Neural progenitor cell (in vitro differentiated cells): ENCODE measurements around the gene MMUT. TPM values are rescaled to one million over a fixed set of nuclear protein-coding genes. Genes with fewer than 3 reads are reported as not detected.
A peak's percentile ranks its signal among the peaks of the same experiment; 100 is the strongest.

Source experiments
- DNase-seq: peaks from one replicate; pipeline ENCODE4 v3.0.0-alpha.2; 2016; ENCODE audit warnings: low spot score
- H2AFZ ChIP-seq: fragments of 200-600 bp; sonication (generic); replicated peaks from 2 replicates; pipeline ENCODE4 v1.6.1; 2016; ENCODE audit warnings: antibody characterized with exemption
- H3F3A ChIP-seq: fragments of 200-600 bp; sonication (generic); 2 replicates; pipeline ENCODE4 v1.6.1; 2016; ENCODE audit warnings: antibody characterized with exemption, low read depth
- H3K27ac ChIP-seq: fragments of 200-600 bp; sonication (generic); 2 replicates; pipeline ENCODE4 v1.5.1; 2016; ENCODE audit warnings: mild to moderate bottlenecking
- H3K27me3 ChIP-seq: fragments of 200-600 bp; sonication (generic); 2 replicates; pipeline ENCODE4 v1.6.1; 2016; ENCODE audit warnings: mild to moderate bottlenecking, moderate library complexity
- H3K36me3 ChIP-seq: fragments of 200-600 bp; sonication (generic); 2 replicates; pipeline ENCODE4 v1.5.1; 2016
- H3K4me1 ChIP-seq: fragments of 200-600 bp; sonication (generic); 2 replicates; pipeline ENCODE4 v1.6.1; 2016; ENCODE audit warnings: mixed run types
- H3K4me2 ChIP-seq: fragments of 200-600 bp; sonication (generic); 2 replicates; pipeline ENCODE4 v1.6.1; 2016
- H3K4me3 ChIP-seq: fragments of 200-600 bp; sonication (generic); 2 replicates; pipeline ENCODE4 v1.5.1; 2016
- H3K79me2 ChIP-seq: fragments of 200-600 bp; sonication (generic); 2 replicates; pipeline ENCODE4 v1.6.1; 2016; ENCODE audit warnings: low read depth
- H3K9ac ChIP-seq: fragments of 200-600 bp; sonication (generic); 2 replicates; pipeline ENCODE4 v1.6.1; 2016
- H3K9me3 ChIP-seq: fragments of 200-600 bp; sonication (generic); 2 replicates; pipeline ENCODE4 v1.5.1; 2016; ENCODE audit warnings: low read depth
- H4K20me1 ChIP-seq: fragments of 200-600 bp; sonication (generic); 2 replicates; pipeline ENCODE4 v1.6.1; 2016; ENCODE audit warnings: low read depth
- H3K27ac Mint-ChIP-seq: 3 replicates; pipeline ENCODE4 v1.8.0; 2021; ENCODE audit warnings: mixed read lengths
- H3K27me3 Mint-ChIP-seq: 2 replicates; pipeline ENCODE4 v1.8.0; 2022; ENCODE audit warnings: low read depth, mild to moderate bottlenecking, inconsistent platforms, moderate library complexity, mixed read lengths; ENCODE audit not compliant: insufficient read depth
- H3K36me3 Mint-ChIP-seq: 3 replicates; pipeline ENCODE4 v1.8.0; 2021; ENCODE audit warnings: mixed read lengths
- H3K4me1 Mint-ChIP-seq: 3 replicates; pipeline ENCODE4 v1.8.0; 2021; ENCODE audit warnings: mixed read lengths
- H3K4me3 Mint-ChIP-seq: 3 replicates; pipeline ENCODE4 v1.8.0; 2021; ENCODE audit warnings: mild to moderate bottlenecking, moderate library complexity, mixed read lengths
- H3K9me3 Mint-ChIP-seq: 3 replicates; pipeline ENCODE4 v1.8.0; 2020; ENCODE audit warnings: mixed read lengths
- EZH2 ChIP-seq: fragments of 200-600 bp; sonication (generic); IDR thresholded peaks from 2 replicates; pipeline ENCODE4 v1.6.1; 2017; ENCODE audit warnings: antibody characterized with exemption, mild to moderate bottlenecking, moderate library complexity
- EZH2phosphoT487 ChIP-seq: fragments of 200-600 bp; sonication (generic); IDR thresholded peaks from 2 replicates; pipeline ENCODE4 v1.6.1; 2017; ENCODE audit warnings: antibody characterized with exemption
- total RNA-seq: library from RNA; depleted of rRNA; stranded (reverse); fragments of >200 nt; gene quantifications from 2 replicates; pipeline ENCODE4 v1.2.3, GENCODE V29; 2015; ENCODE audit warnings: low replicate concordance
- TF ChIP-seq, protein P1 (sequence below): fragments of 200-600 bp; sonication (generic); IDR thresholded peaks from 2 replicates; pipeline ENCODE4 v1.5.1; 2017; ENCODE audit warnings: antibody characterized with exemption, mild to moderate bottlenecking

Gene MMUT
- total RNA-seq, 1 donor from 2014 or later: 23.9 TPM

DNA sequence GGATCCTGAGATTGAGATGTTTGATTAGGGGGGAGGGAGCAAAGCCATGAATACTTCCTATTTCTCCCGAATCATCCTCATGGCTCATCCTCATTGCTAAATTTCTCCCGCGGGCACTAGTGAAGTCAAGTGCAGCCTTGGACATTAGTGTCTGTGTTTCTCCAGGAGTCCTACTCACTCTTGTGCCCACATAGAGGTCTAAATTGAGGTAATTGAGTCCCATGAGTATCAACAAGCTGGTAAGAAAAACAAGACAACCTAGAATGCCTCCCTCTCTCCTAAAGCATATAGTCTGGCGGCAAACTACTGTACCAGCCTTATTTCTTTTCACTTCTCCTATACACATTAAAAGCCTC lies 537 bp upstream of the MMUT start:
- H3K4me3 ChIP-seq: peak overlapping the region; percentile 95
- no peaks in the 10 kb centered on the region for H3K9me3 ChIP-seq
- TF ChIP-seq EZH2phosphoT487 (no peak), EZH2 (no peak)
- TF ChIP-seq, protein P1, sequence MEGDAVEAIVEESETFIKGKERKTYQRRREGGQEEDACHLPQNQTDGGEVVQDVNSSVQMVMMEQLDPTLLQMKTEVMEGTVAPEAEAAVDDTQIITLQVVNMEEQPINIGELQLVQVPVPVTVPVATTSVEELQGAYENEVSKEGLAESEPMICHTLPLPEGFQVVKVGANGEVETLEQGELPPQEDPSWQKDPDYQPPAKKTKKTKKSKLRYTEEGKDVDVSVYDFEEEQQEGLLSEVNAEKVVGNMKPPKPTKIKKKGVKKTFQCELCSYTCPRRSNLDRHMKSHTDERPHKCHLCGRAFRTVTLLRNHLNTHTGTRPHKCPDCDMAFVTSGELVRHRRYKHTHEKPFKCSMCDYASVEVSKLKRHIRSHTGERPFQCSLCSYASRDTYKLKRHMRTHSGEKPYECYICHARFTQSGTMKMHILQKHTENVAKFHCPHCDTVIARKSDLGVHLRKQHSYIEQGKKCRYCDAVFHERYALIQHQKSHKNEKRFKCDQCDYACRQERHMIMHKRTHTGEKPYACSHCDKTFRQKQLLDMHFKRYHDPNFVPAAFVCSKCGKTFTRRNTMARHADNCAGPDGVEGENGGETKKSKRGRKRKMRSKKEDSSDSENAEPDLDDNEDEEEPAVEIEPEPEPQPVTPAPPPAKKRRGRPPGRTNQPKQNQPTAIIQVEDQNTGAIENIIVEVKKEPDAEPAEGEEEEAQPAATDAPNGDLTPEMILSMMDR: no peak
- H3K27ac ChIP-seq: peak overlapping the region; percentile 42
- DNase-seq: no peak
- H4K20me1 ChIP-seq: no peaks in the 10 kb centered on the region
- H3F3A ChIP-seq: no peaks in the 10 kb centered on the region
- H3K9ac ChIP-seq: peak overlapping the region; percentile 95
- H3K4me2 ChIP-seq: peak overlapping the region; percentile 97
- peaks cover 19% of the 10 kb centered on the region for H3K4me1 ChIP-seq
- Mint-ChIP-seq H3K27me3 (no peaks in the 10 kb centered on the region), H3K36me3 (no peaks in the 10 kb centered on the region), H3K4me3 (peak overlapping the region; percentile 96), H3K9me3 (no peaks in the 10 kb centered on the region), H3K4me1 (peaks cover 23% of the 10 kb centered on the region), H3K27ac (peak overlapping the region; percentile 57)
- no peaks in the 10 kb centered on the region for H3K27me3 ChIP-seq
- H2AFZ ChIP-seq: peak overlapping the region; percentile 93
- H3K79me2 ChIP-seq: peaks cover 84% of the 10 kb centered on the region
- no peaks in the 10 kb centered on the region for H3K36me3 ChIP-seq

DNA sequence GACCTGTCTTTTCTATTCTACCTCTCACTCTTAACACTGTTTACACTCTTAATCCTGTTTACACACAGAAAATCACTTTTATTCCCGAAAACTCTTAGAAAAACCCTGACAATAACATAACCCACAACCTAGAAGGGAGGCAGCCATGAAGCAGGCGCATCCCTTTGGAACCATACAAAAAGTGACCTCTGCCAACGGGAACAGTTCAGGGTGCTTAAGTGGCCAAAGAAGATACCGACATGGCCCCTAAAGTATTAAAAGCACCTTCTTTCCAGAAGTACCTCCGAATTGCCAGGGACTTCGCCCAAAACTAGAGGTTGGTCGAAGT lies 490 bp downstream of the MMUT start:
- peaks cover 23% of the 10 kb centered on the region for H3K4me1 Mint-ChIP-seq
- H3K27ac Mint-ChIP-seq: peak overlapping the region; percentile 57
- peak overlapping the region; percentile 96 for H3K4me3 Mint-ChIP-seq
- Histone ChIP-seq H4K20me1 (no peaks in the 10 kb centered on the region), H3K4me1 (peaks cover 19% of the 10 kb centered on the region), H3K4me2 (peak overlapping the region; percentile 97), H3K36me3 (no peaks in the 10 kb centered on the region), H3K4me3 (peak overlapping the region; percentile 95), H3F3A (no peaks in the 10 kb centered on the region), H3K9ac (peak overlapping the region; percentile 89), H3K79me2 (peaks cover 74% of the 10 kb centered on the region), H3K27me3 (no peaks in the 10 kb centered on the region), H3K9me3 (no peaks in the 10 kb centered on the region), H2AFZ (peak overlapping the region; percentile 91), H3K27ac (no peak overlapping the region)
- TF ChIP-seq, protein P1: no peak
- TF ChIP-seq EZH2phosphoT487 (no peak), EZH2 (no peak)
- H3K9me3 Mint-ChIP-seq: no peaks in the 10 kb centered on the region
- H3K27me3 Mint-ChIP-seq: no peaks in the 10 kb centered on the region
- peak; percentile 17 for DNase-seq
- H3K36me3 Mint-ChIP-seq: no peaks in the 10 kb centered on the region

DNA sequence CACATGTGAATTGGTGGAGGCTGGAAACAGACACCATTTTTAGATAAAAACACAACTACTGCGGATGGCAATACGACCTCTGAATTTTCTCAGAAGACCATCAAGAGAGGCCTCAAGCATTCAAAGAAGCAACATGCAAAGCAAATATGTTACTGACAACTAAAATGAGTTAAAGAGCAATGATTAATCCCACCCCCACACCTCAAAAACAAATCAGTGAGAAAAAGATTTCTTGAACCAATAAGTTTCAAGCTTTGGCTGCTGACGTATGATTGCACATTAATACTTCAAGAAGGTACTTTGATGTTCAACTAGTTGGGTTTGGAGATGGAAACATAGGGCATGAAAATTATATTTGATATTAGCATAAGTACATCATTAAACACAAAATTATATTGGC lies 982 bp downstream of the MMUT start:
- H3K9ac ChIP-seq: peak overlapping the region; percentile 89
- no peaks in the 10 kb centered on the region for H3K27me3 ChIP-seq
- H3K4me3 ChIP-seq: peak overlapping the region; percentile 95
- no peaks in the 10 kb centered on the region for H3K36me3 ChIP-seq
- H3K4me1 Mint-ChIP-seq: peaks cover 23% of the 10 kb centered on the region
- no peaks in the 10 kb centered on the region for H3F3A ChIP-seq
- no peaks in the 10 kb centered on the region for H3K36me3 Mint-ChIP-seq
- no peak overlapping the region for H2AFZ ChIP-seq
- no peak overlapping the region for H3K27ac Mint-ChIP-seq
- no peaks in the 10 kb centered on the region for H3K9me3 Mint-ChIP-seq
- H3K9me3 ChIP-seq: no peaks in the 10 kb centered on the region
- H3K4me2 ChIP-seq: peak overlapping the region; percentile 97
- H4K20me1 ChIP-seq: no peaks in the 10 kb centered on the region
- peak overlapping the region; percentile 96 for H3K4me3 Mint-ChIP-seq
- DNase-seq: no peak
- TF ChIP-seq EZH2 (no peak), EZH2phosphoT487 (no peak)
- TF ChIP-seq, protein P1: no peak
- H3K79me2 ChIP-seq: peaks cover 69% of the 10 kb centered on the region
- H3K4me1 ChIP-seq: peaks cover 19% of the 10 kb centered on the region
- no peaks in the 10 kb centered on the region for H3K27me3 Mint-ChIP-seq
- no peak overlapping the region for H3K27ac ChIP-seq

DNA sequence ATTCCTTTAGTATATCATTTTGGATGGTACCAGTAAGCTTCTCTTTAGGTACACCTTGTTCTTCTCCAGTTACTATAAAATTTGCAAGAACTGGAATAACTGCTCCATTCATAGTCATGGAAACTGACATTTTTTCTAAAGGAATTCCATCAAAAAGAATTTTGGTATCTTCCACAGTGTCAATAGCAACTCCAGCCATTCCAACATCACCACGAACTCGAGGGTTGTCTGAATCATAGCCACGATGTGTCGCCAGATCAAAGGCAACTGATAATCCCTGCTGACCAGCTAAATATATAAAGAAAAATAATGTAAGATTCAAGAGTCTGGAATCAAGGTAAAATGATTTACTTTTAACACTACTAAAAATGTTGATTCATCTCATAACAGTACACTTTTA lies 5.3 kb downstream of the MMUT start:
- H3K4me1 Mint-ChIP-seq: peaks cover 14% of the 10 kb centered on the region
- peaks cover 28% of the 10 kb centered on the region for H3K79me2 ChIP-seq
- no peaks in the 10 kb centered on the region for H3K9me3 Mint-ChIP-seq
- no peak overlapping the region for H3K4me3 Mint-ChIP-seq
- H3K9me3 ChIP-seq: no peaks in the 10 kb centered on the region
- H4K20me1 ChIP-seq: no peaks in the 10 kb centered on the region
- TF ChIP-seq EZH2: no peak
- H3K27me3 ChIP-seq: no peaks in the 10 kb centered on the region
- DNase-seq: no peak
- peaks cover 7% of the 10 kb centered on the region for H3K4me1 ChIP-seq
- no peaks in the 10 kb centered on the region for H3K36me3 ChIP-seq
- no peak overlapping the region for H3K4me3 ChIP-seq
- H3K27ac ChIP-seq: no peak overlapping the region
- no peak overlapping the region for H3K27ac Mint-ChIP-seq
- no peak overlapping the region for H3K4me2 ChIP-seq
- no peaks in the 10 kb centered on the region for H3K36me3 Mint-ChIP-seq
- no peaks in the 10 kb centered on the region for H3K27me3 Mint-ChIP-seq
- no peak overlapping the region for H2AFZ ChIP-seq
- no peak overlapping the region for H3K9ac ChIP-seq
- no peaks in the 10 kb centered on the region for H3F3A ChIP-seq
